NCI-H1105 treated with DMSO at 0.1 percent for 48 hours (cell line): ENCODE data around the gene ZNF319.
"Not testable (repeated sequence)": the region's sequence is repeated elsewhere in the genome, so short reads cannot be mapped to it uniquely, and the experiment has no call there.

Experiments used
- DNase-seq: peaks from one replicate; lab custom pipeline; 2025; lab: John Stamatoyannopoulos, UW

The ZNF319 gene

GRCh38 chr16:58021661-58022551 lies 21.4 kb upstream of the ZNF319 start:
- no peak for DNase-seq

GRCh38 chr16:58020628-58021521 lies 20.4 kb upstream of the ZNF319 start:
- DNase-seq: no peak

GRCh38 chr16:58019866-58020538 lies 19.5 kb upstream of the ZNF319 start:
- DNase-seq: no peak

- DNase-seq: no peak
Measured at GRCh38 chr16:58018803-58019202, 18.3 kb upstream of the ZNF319 start.

- DNase-seq: no peak
Measured at GRCh38 chr16:58016840-58017446, 16.5 kb upstream of the ZNF319 start.

GRCh38 chr16:58013201-58013956 lies 12.9 kb upstream of the ZNF319 start:
- no peak for DNase-seq

- no peak for DNase-seq
Measured at GRCh38 chr16:58012481-58012880, 12.0 kb upstream of the ZNF319 start.

- no peak for DNase-seq
Measured at GRCh38 chr16:58011652-58012051, 11.2 kb upstream of the ZNF319 start.

- no peak for DNase-seq
Measured at GRCh38 chr16:58010886-58011285, 10.4 kb upstream of the ZNF319 start.

- DNase-seq: no peak
Measured at GRCh38 chr16:58009856-58010416, 9.5 kb upstream of the ZNF319 start.

GRCh38 chr16:58004736-58005135 lies 4.3 kb upstream of the ZNF319 start:
- not testable (repeated sequence) for DNase-seq

- no peak for DNase-seq
Measured at GRCh38 chr16:58002936-58003335, 2.5 kb upstream of the ZNF319 start.

- no peak for DNase-seq
Measured at GRCh38 chr16:58002416-58002800, 1.9 kb upstream of the ZNF319 start.

- no peak for DNase-seq
Measured at GRCh38 chr16:58001781-58002415, 1.4 kb upstream of the ZNF319 start.

GRCh38 chr16:58000706-58001676 lies 519 bp upstream of the ZNF319 start, which contains the start of gene USB1:
Gene USB1 (plus strand): TSS chr16:58001407. CDS start chr16:58001484, 77 bp downstream.
- DNase-seq: peak; percentile 64

GRCh38 chr16:57999366-57999970 lies 1.0 kb downstream of the ZNF319 start:
- no peak for DNase-seq

GRCh38 chr16:57998992-57999365 lies 1.5 kb downstream of the ZNF319 start:
- DNase-seq: no peak

- no peak for DNase-seq
Measured at GRCh38 chr16:57998486-57998885, 2.0 kb downstream of the ZNF319 start.
